PC-3 (cell line): ENCODE data around the gene DUSP22.

Experiments
- CTCF ChIP-seq: fragments of 300-600 bp; sonication (generic); conservative IDR thresholded peaks from 2 replicates; pipeline ENCODE4 v1.5.1; 2017; ENCODE audit warnings: antibody characterized with exemption, low read depth, mild to moderate bottlenecking, low read length
- EZH2 ChIP-seq: fragments of 300-600 bp; sonication (generic); IDR thresholded peaks from one replicate; pipeline ENCODE4 v1.6.1; 2017; ENCODE audit warnings: antibody characterized with exemption, mild to moderate bottlenecking, low read length; ENCODE audit not compliant: unreplicated experiment

- TF ChIP-seq CTCF (no peak), EZH2 (no peak)
These were observed 10.7 kb upstream of the DUSP22 start for GRCh38 chr6:281469-282103.
